Measurements from ENCODE around the gene CNTROB. TPM values are rescaled to one million over a fixed set of nuclear protein-coding genes. Genes with fewer than 3 reads are reported as not detected.

Gene CNTROB
- 25.6 TPM for total RNA-seq

- DNase-seq (ENCODE audit: low spot score), result peak; percentile 100
Observed at GRCh38 chr17:7931709-7932482, at the start of gene CNTROB, which contains the start of gene TRAPPC1. Gene CNTROB, plus strand, starts transcription at chr17:7932206. Its CDS starts 874 bp downstream, at chr17:7933080. Gene TRAPPC1, minus strand, starts transcription at chr17:7931946. Its CDS starts 117 bp downstream, at chr17:7931829.

GRCh38 chr17:7882629-7883028, 49.4 kb upstream of the CNTROB start:
- DNase-seq (ENCODE audit: low spot score), result peak; percentile 23

- DNase-seq (ENCODE audit: low spot score), result peak; percentile 48
Observed at GRCh38 chr17:7883781-7884386, 48.1 kb upstream of the CNTROB start.

GRCh38 chr17:7884581-7885366, 47.2 kb upstream of the CNTROB start:
- peak; percentile 47 for DNase-seq (ENCODE audit: low spot score)

GRCh38 chr17:7885367-7886226, 46.4 kb upstream of the CNTROB start:
- peak; percentile 73 for DNase-seq (ENCODE audit: low spot score)

- DNase-seq (ENCODE audit: low spot score), result peak; percentile 71
Observed at GRCh38 chr17:7886227-7887037, 45.6 kb upstream of the CNTROB start.

- no peak for DNase-seq (ENCODE audit: low spot score)
Observed at GRCh38 chr17:7887038-7887481, 44.9 kb upstream of the CNTROB start.

- DNase-seq (ENCODE audit: low spot score), result peak; percentile 94
Observed at GRCh38 chr17:7887482-7888183, 44.4 kb upstream of the CNTROB start.

- peak; percentile 77 for DNase-seq (ENCODE audit: low spot score)
Observed at GRCh38 chr17:7888184-7888920, 43.7 kb upstream of the CNTROB start, which contains the start of gene CHD3. Gene CHD3, plus strand, starts transcription at chr17:7888789. Its CDS starts 212 bp downstream, at chr17:7889001.

- DNase-seq (ENCODE audit: low spot score), result peak; percentile 97
Observed at GRCh38 chr17:7889166-7889955, 42.6 kb upstream of the CNTROB start.

GRCh38 chr17:7893187-7893880, 38.7 kb upstream of the CNTROB start:
- peak; percentile 25 for DNase-seq (ENCODE audit: low spot score)

- DNase-seq (ENCODE audit: low spot score), result peak; percentile 25
Observed at GRCh38 chr17:7894226-7894625, 37.8 kb upstream of the CNTROB start.

- peak; percentile 33 for DNase-seq (ENCODE audit: low spot score)
Observed at GRCh38 chr17:7894866-7895265, 37.1 kb upstream of the CNTROB start.

GRCh38 chr17:7897090-7897489, 34.9 kb upstream of the CNTROB start:
- peak; percentile 34 for DNase-seq (ENCODE audit: low spot score)

GRCh38 chr17:7897773-7898172, 34.2 kb upstream of the CNTROB start:
- DNase-seq (ENCODE audit: low spot score), result peak; percentile 39

- no peak for DNase-seq (ENCODE audit: low spot score)
Observed at GRCh38 chr17:7903154-7904103, 28.6 kb upstream of the CNTROB start.
